SK-N-SH treated with all-trans-retinoic acid at 6 μM for 48 hours (cell line): ENCODE results near the gene IFNAR2.
"Not testable (repeated sequence)": the region's sequence is repeated elsewhere in the genome, so short reads cannot be mapped to it uniquely, and the experiment has no call there.

ENCODE experiments used
- ATAC-seq: fragments of 200-7000 bp; cut with Tn5 transposase; 3 replicates; pipeline ENCODE4 v1.9.1; 2020; ENCODE audit warnings: mild to moderate bottlenecking, moderate library complexity
- ARNTL ChIP-seq: fragments of 450-650 bp; formaldehyde crosslinking; IDR thresholded peaks from 2 replicates; pipeline ENCODE4 v1.5.0; 2020; ENCODE audit warnings: low read depth, mild to moderate bottlenecking, moderate library complexity, borderline replicate concordance
- BACH2 ChIP-seq: fragments of 250-450 bp; sonication (Bioruptor Pico); IDR thresholded peaks from 2 replicates; pipeline ENCODE4 v1.9.0; 2021; ENCODE audit warnings: mild to moderate bottlenecking, borderline replicate concordance
- GLIS3 ChIP-seq: fragments of 250-450 bp; sonication (Bioruptor Pico); IDR thresholded peaks from 2 replicates; pipeline ENCODE4 v1.5.0; 2020; ENCODE audit warnings: mild to moderate bottlenecking, moderate library complexity
- ISL1 ChIP-seq: fragments of 250-450 bp; sonication (Bioruptor Pico); IDR thresholded peaks from 2 replicates; pipeline ENCODE4 v2.1.2; 2022; ENCODE audit warnings: mild to moderate bottlenecking, moderate library complexity
- OSR1 ChIP-seq: fragments of 250-450 bp; sonication (Bioruptor Pico); IDR thresholded peaks from 2 replicates; pipeline ENCODE4 v1.8.0; 2022; ENCODE audit warnings: moderate library complexity, mild to moderate bottlenecking, inconsistent platforms
- PPARA ChIP-seq: fragments of 250-450 bp; sonication (Bioruptor Pico); IDR thresholded peaks from 2 replicates; pipeline ENCODE4 v1.5.0; 2020; ENCODE audit warnings: mild to moderate bottlenecking, borderline replicate concordance
- RARB ChIP-seq: fragments of 250-450 bp; sonication (Bioruptor Pico); IDR thresholded peaks from 2 replicates; pipeline ENCODE4 v1.8.0; 2021; ENCODE audit warnings: mild to moderate bottlenecking, moderate library complexity
- SNAI2 ChIP-seq: fragments of 250-450 bp; sonication (Bioruptor Pico); IDR thresholded peaks from 2 replicates; pipeline ENCODE4 v1.5.0; 2020; ENCODE audit warnings: mild to moderate bottlenecking, moderate library complexity
- TCF4 ChIP-seq: fragments of 250-450 bp; sonication (Bioruptor Pico); IDR thresholded peaks from 2 replicates; pipeline ENCODE4 v1.8.0; 2021; ENCODE audit warnings: mild to moderate bottlenecking, moderate library complexity, borderline replicate concordance
- TOX ChIP-seq: fragments of 250-450 bp; sonication (Bioruptor Pico); IDR thresholded peaks from 2 replicates; pipeline ENCODE4 v1.8.0; 2021; ENCODE audit warnings: mild to moderate bottlenecking, moderate library complexity, borderline replicate concordance
- ZC3H10 ChIP-seq: fragments of 250-450 bp; sonication (Bioruptor Pico); IDR thresholded peaks from 2 replicates; pipeline ENCODE4 v1.5.1; 2021; ENCODE audit warnings: mild to moderate bottlenecking, moderate library complexity
- ZFP3 ChIP-seq: fragments of 250-450 bp; sonication (Bioruptor Pico); IDR thresholded peaks from 2 replicates; pipeline ENCODE4 v1.5.0; 2020; ENCODE audit warnings: mild to moderate bottlenecking, moderate library complexity
- ZFP30 ChIP-seq: fragments of 450-650 bp; formaldehyde crosslinking; IDR thresholded peaks from 2 replicates; pipeline ENCODE4 v1.5.0; 2022; ENCODE audit warnings: mild to moderate bottlenecking, moderate library complexity
- ZNF565 ChIP-seq: fragments of 450-650 bp; formaldehyde crosslinking; conservative IDR thresholded peaks from 2 replicates; pipeline ENCODE4 v1.5.0; 2020; ENCODE audit warnings: low read depth, mild to moderate bottlenecking, moderate library complexity
- ZNF70 ChIP-seq: fragments of 450-650 bp; formaldehyde crosslinking; IDR thresholded peaks from 2 replicates; pipeline ENCODE4 v1.5.0; 2020; ENCODE audit warnings: mild to moderate bottlenecking, moderate library complexity
- ZNF8 ChIP-seq: fragments of 450-650 bp; formaldehyde crosslinking; IDR thresholded peaks from 2 replicates; pipeline ENCODE4 v1.5.0; 2020; ENCODE audit warnings: mild to moderate bottlenecking, moderate library complexity
- TF ChIP-seq, protein P1 (sequence below): fragments of 250-450 bp; sonication (Bioruptor Pico); IDR thresholded peaks from 2 replicates; pipeline ENCODE4 v1.5.1; 2020; ENCODE audit warnings: low read depth, mild to moderate bottlenecking, moderate library complexity
- TF ChIP-seq, protein P2 (sequence below): fragments of 250-450 bp; sonication (Bioruptor Pico); IDR thresholded peaks from 2 replicates; pipeline ENCODE4 v1.8.0; 2021; ENCODE audit warnings: low read depth, mild to moderate bottlenecking, moderate library complexity, borderline replicate concordance
- TF ChIP-seq, protein P3 (sequence below): fragments of 250-450 bp; sonication (Bioruptor Pico); IDR thresholded peaks from 2 replicates; pipeline ENCODE4 v1.8.0; 2020; ENCODE audit warnings: mild to moderate bottlenecking, moderate library complexity, borderline replicate concordance
- TF ChIP-seq, protein P4 (sequence below): fragments of 250-450 bp; sonication (Bioruptor Pico); IDR thresholded peaks from 2 replicates; pipeline ENCODE4 v1.5.1; 2021; ENCODE audit warnings: mild to moderate bottlenecking, moderate library complexity
- TF ChIP-seq, protein P5 (sequence below): fragments of 250-450 bp; sonication (Bioruptor Pico); IDR thresholded peaks from 2 replicates; pipeline ENCODE4 v1.5.0; 2020; ENCODE audit warnings: mild to moderate bottlenecking, moderate library complexity

IFNAR2 gene

DNA sequence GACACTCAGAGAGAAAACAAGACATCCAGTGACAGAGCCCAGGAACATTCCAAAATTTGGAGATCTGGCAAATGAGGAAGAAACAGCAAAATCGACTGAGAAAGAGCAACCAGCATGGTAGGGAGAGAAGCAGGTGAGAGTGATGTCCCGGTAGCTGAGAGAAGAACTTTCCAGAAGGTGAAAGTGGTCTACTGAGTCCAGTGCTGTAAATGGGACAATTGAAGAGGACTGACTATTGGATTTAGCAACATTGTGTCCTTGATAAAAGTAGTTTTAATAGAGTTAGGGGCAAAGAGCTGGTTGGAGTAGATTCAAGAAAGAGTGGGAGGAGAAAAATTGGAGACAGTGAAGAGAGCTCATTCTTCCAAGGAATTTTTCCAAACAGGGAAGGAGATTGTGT lies 21.4 kb downstream of the IFNAR2 start:
- TF ChIP-seq ZFP30 (CRISPR knock-in tag) (no peak), ZC3H10 (CRISPR knock-in tag) (no peak), ISL1 (CRISPR knock-in tag) (no peak), PPARA (CRISPR knock-in tag) (no peak), ZFP3 (no peak), OSR1 (CRISPR knock-in tag) (no peak), SNAI2 (no peak), ARNTL (no peak)
- TF ChIP-seq, protein P1, sequence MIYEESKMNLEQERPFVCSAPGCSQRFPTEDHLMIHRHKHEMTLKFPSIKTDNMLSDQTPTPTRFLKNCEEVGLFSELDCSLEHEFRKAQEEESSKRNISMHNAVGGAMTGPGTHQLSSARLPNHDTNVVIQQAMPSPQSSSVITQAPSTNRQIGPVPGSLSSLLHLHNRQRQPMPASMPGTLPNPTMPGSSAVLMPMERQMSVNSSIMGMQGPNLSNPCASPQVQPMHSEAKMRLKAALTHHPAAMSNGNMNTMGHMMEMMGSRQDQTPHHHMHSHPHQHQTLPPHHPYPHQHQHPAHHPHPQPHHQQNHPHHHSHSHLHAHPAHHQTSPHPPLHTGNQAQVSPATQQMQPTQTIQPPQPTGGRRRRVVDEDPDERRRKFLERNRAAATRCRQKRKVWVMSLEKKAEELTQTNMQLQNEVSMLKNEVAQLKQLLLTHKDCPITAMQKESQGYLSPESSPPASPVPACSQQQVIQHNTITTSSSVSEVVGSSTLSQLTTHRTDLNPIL = no peak
- TF ChIP-seq, protein P2, sequence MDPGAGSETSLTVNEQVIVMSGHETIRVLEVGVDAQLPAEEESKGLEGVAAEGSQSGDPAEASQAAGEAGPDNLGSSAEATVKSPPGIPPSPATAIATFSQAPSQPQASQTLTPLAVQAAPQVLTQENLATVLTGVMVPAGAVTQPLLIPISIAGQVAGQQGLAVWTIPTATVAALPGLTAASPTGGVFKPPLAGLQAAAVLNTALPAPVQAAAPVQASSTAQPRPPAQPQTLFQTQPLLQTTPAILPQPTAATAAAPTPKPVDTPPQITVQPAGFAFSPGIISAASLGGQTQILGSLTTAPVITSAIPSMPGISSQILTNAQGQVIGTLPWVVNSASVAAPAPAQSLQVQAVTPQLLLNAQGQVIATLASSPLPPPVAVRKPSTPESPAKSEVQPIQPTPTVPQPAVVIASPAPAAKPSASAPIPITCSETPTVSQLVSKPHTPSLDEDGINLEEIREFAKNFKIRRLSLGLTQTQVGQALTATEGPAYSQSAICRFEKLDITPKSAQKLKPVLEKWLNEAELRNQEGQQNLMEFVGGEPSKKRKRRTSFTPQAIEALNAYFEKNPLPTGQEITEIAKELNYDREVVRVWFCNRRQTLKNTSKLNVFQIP (CRISPR knock-in tag) = no peak
- ATAC-seq = no peak

DNA sequence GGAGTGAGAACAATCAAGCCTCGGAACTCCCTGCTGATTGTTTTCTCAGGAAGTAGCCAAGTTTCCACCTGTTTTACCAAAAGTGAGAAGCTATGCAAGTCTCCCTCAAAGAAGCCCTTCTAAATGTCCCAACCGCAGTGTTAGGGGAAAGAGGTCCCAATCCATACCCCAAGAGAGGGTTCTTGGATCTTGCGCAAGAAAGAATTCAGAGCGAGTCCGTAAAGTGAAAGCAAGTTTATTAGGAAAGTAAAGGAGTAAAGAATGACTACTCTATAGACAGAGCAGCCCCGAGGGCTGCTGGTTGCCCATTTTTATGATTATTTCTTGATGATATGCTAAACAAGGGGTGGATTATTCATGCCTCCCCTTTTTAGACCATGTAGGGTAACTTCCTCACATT lies 23.6 kb downstream of the IFNAR2 start:
- ATAC-seq = not testable (repeated sequence)

DNA sequence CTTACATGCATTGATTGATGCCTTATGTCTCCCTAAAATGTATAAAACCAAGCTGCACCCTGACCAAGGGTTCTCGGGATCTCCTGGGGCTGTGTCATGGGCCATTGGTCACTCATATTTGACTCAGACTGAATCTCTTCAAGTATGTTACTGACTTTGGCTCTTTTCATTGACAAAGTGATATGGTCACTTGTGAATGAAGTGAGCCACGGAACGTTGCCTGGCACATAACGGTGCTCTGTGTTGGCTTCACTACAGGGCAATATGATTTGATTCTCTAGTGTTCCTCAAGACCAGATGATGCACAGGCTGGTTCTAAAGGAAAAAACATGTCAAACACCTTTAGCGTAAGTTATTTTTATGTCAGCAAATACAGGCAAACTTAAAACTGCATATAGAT lies 25.0 kb downstream of the IFNAR2 start:
- no peak for ATAC-seq
- no peak for TF ChIP-seq TCF4 (CRISPR knock-in tag)
- no peak for TF ChIP-seq ZNF70 (CRISPR knock-in tag)
- TF ChIP-seq RARB (CRISPR knock-in tag) = no peak
- TF ChIP-seq ZNF8 = no peak
- TF ChIP-seq BACH2 = no peak
- TF ChIP-seq, protein P3, sequence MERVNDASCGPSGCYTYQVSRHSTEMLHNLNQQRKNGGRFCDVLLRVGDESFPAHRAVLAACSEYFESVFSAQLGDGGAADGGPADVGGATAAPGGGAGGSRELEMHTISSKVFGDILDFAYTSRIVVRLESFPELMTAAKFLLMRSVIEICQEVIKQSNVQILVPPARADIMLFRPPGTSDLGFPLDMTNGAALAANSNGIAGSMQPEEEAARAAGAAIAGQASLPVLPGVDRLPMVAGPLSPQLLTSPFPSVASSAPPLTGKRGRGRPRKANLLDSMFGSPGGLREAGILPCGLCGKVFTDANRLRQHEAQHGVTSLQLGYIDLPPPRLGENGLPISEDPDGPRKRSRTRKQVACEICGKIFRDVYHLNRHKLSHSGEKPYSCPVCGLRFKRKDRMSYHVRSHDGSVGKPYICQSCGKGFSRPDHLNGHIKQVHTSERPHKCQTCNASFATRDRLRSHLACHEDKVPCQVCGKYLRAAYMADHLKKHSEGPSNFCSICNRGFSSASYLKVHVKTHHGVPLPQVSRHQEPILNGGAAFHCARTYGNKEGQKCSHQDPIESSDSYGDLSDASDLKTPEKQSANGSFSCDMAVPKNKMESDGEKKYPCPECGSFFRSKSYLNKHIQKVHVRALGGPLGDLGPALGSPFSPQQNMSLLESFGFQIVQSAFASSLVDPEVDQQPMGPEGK (CRISPR knock-in tag) = no peak
- TF ChIP-seq, protein P4, sequence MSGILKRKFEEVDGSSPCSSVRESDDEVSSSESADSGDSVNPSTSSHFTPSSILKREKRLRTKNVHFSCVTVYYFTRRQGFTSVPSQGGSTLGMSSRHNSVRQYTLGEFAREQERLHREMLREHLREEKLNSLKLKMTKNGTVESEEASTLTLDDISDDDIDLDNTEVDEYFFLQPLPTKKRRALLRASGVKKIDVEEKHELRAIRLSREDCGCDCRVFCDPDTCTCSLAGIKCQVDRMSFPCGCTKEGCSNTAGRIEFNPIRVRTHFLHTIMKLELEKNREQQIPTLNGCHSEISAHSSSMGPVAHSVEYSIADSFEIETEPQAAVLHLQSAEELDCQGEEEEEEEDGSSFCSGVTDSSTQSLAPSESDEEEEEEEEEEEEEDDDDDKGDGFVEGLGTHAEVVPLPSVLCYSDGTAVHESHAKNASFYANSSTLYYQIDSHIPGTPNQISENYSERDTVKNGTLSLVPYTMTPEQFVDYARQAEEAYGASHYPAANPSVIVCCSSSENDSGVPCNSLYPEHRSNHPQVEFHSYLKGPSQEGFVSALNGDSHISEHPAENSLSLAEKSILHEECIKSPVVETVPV = no peak
- no peak for TF ChIP-seq ZC3H10 (CRISPR knock-in tag)
- TF ChIP-seq PPARA (CRISPR knock-in tag) = no peak
- TF ChIP-seq, protein P2 (CRISPR knock-in tag) = no peak

DNA sequence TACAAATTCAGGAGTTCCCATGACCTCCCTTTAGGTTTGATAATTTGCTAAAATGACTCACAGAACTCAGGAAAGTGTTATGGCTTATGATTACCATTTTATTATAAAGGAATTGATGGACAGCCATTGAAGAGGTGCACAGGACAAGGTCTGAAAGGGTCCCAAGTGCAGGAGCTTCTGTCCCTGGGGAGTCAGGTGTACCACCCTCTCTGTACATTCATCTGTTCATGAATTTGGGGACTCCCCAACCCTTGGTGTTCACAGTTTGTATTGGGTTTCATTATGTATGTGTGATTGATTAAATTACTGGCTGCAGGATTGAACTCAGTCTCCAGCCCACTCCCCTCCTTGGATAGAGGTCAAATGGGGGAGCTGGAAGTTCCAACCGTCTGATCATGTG lies 25.7 kb downstream of the IFNAR2 start:
- no peak for ATAC-seq

DNA sequence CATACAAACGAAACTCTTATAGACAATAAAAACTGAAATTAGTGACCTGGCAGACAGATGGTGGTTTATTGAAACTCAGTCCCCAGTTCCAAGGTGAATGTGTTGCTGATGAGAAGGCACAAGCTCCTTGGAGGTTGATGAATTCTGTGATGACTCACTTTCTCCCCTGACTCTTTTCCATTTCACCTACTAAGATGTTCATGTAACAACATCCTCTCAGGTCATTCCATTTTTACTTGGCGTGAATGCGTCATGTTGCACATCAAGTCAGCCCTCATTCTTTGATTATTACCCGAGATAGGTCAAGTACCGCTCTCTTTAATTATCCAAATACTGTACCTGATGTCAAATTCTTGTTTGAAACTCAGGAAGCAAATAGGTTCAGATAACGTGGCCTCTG lies 26.3 kb downstream of the IFNAR2 start:
- TF ChIP-seq TOX (CRISPR knock-in tag) = no peak
- no peak for TF ChIP-seq ZFP3
- no peak for TF ChIP-seq SNAI2
- TF ChIP-seq, protein P5, sequence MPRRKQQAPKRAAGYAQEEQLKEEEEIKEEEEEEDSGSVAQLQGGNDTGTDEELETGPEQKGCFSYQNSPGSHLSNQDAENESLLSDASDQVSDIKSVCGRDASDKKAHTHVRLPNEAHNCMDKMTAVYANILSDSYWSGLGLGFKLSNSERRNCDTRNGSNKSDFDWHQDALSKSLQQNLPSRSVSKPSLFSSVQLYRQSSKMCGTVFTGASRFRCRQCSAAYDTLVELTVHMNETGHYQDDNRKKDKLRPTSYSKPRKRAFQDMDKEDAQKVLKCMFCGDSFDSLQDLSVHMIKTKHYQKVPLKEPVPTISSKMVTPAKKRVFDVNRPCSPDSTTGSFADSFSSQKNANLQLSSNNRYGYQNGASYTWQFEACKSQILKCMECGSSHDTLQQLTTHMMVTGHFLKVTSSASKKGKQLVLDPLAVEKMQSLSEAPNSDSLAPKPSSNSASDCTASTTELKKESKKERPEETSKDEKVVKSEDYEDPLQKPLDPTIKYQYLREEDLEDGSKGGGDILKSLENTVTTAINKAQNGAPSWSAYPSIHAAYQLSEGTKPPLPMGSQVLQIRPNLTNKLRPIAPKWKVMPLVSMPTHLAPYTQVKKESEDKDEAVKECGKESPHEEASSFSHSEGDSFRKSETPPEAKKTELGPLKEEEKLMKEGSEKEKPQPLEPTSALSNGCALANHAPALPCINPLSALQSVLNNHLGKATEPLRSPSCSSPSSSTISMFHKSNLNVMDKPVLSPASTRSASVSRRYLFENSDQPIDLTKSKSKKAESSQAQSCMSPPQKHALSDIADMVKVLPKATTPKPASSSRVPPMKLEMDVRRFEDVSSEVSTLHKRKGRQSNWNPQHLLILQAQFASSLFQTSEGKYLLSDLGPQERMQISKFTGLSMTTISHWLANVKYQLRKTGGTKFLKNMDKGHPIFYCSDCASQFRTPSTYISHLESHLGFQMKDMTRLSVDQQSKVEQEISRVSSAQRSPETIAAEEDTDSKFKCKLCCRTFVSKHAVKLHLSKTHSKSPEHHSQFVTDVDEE = no peak
- TF ChIP-seq ZC3H10 (CRISPR knock-in tag) = no peak
- TF ChIP-seq, protein P3 (CRISPR knock-in tag) = no peak
- no peak for TF ChIP-seq RARB (CRISPR knock-in tag)
- no peak for TF ChIP-seq ZNF70 (CRISPR knock-in tag)
- TF ChIP-seq ZNF565 = no peak
- no peak for TF ChIP-seq ZFP30 (CRISPR knock-in tag)
- TF ChIP-seq ARNTL = no peak
- TF ChIP-seq ZNF8 = no peak
- TF ChIP-seq ISL1 (CRISPR knock-in tag) = no peak
- TF ChIP-seq OSR1 (CRISPR knock-in tag) = no peak
- TF ChIP-seq BACH2 = no peak
- ATAC-seq = no peak

More for the DNA sequence above, 25.7 kb downstream of the IFNAR2 start:
- TF ChIP-seq ZFP30 (CRISPR knock-in tag) (no peak), GLIS3 (no peak)
- TF ChIP-seq, all 23 proteins: peak for 0
